Panc1 (cell line): ENCODE data around the gene DIS3L2. TPM values are rescaled to one million over a fixed set of nuclear protein-coding genes. Genes with fewer than 3 reads are reported as not detected.
"Not testable (repeated sequence)": the region's sequence is repeated elsewhere in the genome, so short reads cannot be mapped to it uniquely, and the experiment has no call there.

ENCODE experiments used
- ATAC-seq: fragments of 200-7000 bp; cut with Tn5 transposase; 2 replicates; pipeline ENCODE4 v1.9.1; 2020; ENCODE audit warnings: mild to moderate bottlenecking, moderate library complexity
- BruUV-seq: library from RNA; stranded (reverse); fragments of 400-500 nt; replicated peaks from 2 replicates; lab custom pipeline; 2021; lab: Mats Ljungman, UMichigan
- CTCF ChIA-PET: fragments of 300-600 bp; sonication (Branson Sonifier 250); formaldehyde crosslinking; loops from one replicate; lab custom pipeline; 2022; ENCODE audit warnings: antibody characterized with exemption; lab: Charles Lee
- POLR2A ChIA-PET: fragments of 300-600 bp; sonication (Branson Sonifier 250); formaldehyde crosslinking; loops from one replicate; lab custom pipeline; 2022; ENCODE audit warnings: antibody characterized with exemption; lab: Charles Lee
- DNase-seq: peaks from one replicate; pipeline ENCODE4 v3.0.0-alpha.2; 2010; ENCODE audit warnings: low read depth, low spot score
- H3K27ac ChIP-seq: 2 replicates; pipeline ENCODE4 v1.5.1; 2011; ENCODE audit warnings: mild to moderate bottlenecking, low read length, inconsistent platforms
- H3K27me3 ChIP-seq: fragments of 200-500 bp; sonication (Bioruptor generic); 2 replicates; pipeline ENCODE4 v1.6.0; 2014; ENCODE audit warnings: low read length, inconsistent platforms; ENCODE audit not compliant: control insufficient read depth, insufficient read depth
- H3K36me3 ChIP-seq: fragments of 200-500 bp; sonication (Bioruptor generic); 2 replicates; pipeline ENCODE4 v1.5.1; 2014; ENCODE audit warnings: inconsistent platforms, mild to moderate bottlenecking, low read length, moderate library complexity; ENCODE audit not compliant: control insufficient read depth, insufficient read depth
- H3K4me1 ChIP-seq: 2 replicates; pipeline ENCODE4 v1.5.1; 2011; ENCODE audit warnings: inconsistent platforms, mild to moderate bottlenecking, low read length, moderate library complexity; ENCODE audit not compliant: control insufficient read depth, insufficient read depth
- H3K4me3 ChIP-seq, 2 experiments: 2 replicates each; pipeline ENCODE4 v1.5.1; 2011 to 2012; ENCODE audit warnings: low read depth in 2 of 2, low read length in 2 of 2, mild to moderate bottlenecking in 2 of 2, inconsistent platforms in 1 of 2, moderate library complexity in 1 of 2
- H3K9me3 ChIP-seq: fragments of 200-500 bp; sonication (Bioruptor generic); 2 replicates; pipeline ENCODE4 v1.5.1; 2014; ENCODE audit warnings: low read depth, mild to moderate bottlenecking, inconsistent platforms, low read length, moderate library complexity; ENCODE audit not compliant: control insufficient read depth, insufficient read depth
- CTCF ChIP-seq: fragments of 450-650 bp; IDR thresholded peaks from 2 replicates; pipeline ENCODE4 v1.5.1; 2017; ENCODE audit warnings: mild to moderate bottlenecking
- POLR2AphosphoS5 ChIP-seq: IDR thresholded peaks from 2 replicates; pipeline ENCODE4 v1.6.1; 2012; ENCODE audit warnings: mild to moderate bottlenecking, low read depth, low read length, moderate library complexity
- SIN3A ChIP-seq: IDR thresholded peaks from 2 replicates; pipeline ENCODE4 v1.6.1; 2012; ENCODE audit warnings: low read depth, mild to moderate bottlenecking, low read length, moderate library complexity, borderline replicate concordance; ENCODE audit not compliant: insufficient read depth
- TCF7L2 ChIP-seq: IDR thresholded peaks from 2 replicates; pipeline ENCODE4 v1.6.1; 2011; ENCODE audit warnings: mild to moderate bottlenecking, low read depth, low read length, inconsistent platforms
- in situ Hi-C: cut with HindIII; loops from 2 replicates; pipeline ENCODE4 v1.10.0; 2016; ENCODE audit warnings: low sequenced_read_pairs, low pct_unique_long_range_greater_than_20kb
- intact Hi-C: fragments of 100-400 bp; cut with micrococcal nuclease; formaldehyde crosslinking; loops from one replicate; pipeline ENCODE4 v1.10.0; 2022; ENCODE audit not compliant: unreplicated experiment
- total RNA-seq: library from RNA; stranded (reverse); gene quantifications from one replicate; pipeline ENCODE4 v1.2.1, GENCODE V29; 2021; ENCODE audit not compliant: unreplicated experiment
- TF ChIP-seq, protein P1 (sequence below), 2 experiments: IDR thresholded peaks; 2 replicates each; pipeline ENCODE4 v1.6.1; 2011 to 2012; ENCODE audit warnings: low read depth in 2 of 2, control low read depth in 1 of 2, low read length in 1 of 2, mild to moderate bottlenecking in 1 of 2, moderate library complexity in 1 of 2; ENCODE audit not compliant: insufficient read depth in 1 of 2

DIS3L2 gene
- total RNA-seq, 1 experiment from 2014 or later: 28.1 TPM

GRCh38 chr2:232322560-232323327 lies 361.2 kb downstream of the DIS3L2 start:
- no peaks in the 10 kb centered on the region; the same call in 1 of the 2 replicates for H3K4me1 ChIP-seq
- in situ Hi-C loops (no loop called here), intact Hi-C loops (no loop called here)
- ChIA-PET POLR2A (no interaction called here), CTCF (no interaction called here)
- no peaks in the 10 kb centered on the region for H3K36me3 ChIP-seq
- TF ChIP-seq, protein P1, sequence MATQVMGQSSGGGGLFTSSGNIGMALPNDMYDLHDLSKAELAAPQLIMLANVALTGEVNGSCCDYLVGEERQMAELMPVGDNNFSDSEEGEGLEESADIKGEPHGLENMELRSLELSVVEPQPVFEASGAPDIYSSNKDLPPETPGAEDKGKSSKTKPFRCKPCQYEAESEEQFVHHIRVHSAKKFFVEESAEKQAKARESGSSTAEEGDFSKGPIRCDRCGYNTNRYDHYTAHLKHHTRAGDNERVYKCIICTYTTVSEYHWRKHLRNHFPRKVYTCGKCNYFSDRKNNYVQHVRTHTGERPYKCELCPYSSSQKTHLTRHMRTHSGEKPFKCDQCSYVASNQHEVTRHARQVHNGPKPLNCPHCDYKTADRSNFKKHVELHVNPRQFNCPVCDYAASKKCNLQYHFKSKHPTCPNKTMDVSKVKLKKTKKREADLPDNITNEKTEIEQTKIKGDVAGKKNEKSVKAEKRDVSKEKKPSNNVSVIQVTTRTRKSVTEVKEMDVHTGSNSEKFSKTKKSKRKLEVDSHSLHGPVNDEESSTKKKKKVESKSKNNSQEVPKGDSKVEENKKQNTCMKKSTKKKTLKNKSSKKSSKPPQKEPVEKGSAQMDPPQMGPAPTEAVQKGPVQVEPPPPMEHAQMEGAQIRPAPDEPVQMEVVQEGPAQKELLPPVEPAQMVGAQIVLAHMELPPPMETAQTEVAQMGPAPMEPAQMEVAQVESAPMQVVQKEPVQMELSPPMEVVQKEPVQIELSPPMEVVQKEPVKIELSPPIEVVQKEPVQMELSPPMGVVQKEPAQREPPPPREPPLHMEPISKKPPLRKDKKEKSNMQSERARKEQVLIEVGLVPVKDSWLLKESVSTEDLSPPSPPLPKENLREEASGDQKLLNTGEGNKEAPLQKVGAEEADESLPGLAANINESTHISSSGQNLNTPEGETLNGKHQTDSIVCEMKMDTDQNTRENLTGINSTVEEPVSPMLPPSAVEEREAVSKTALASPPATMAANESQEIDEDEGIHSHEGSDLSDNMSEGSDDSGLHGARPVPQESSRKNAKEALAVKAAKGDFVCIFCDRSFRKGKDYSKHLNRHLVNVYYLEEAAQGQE (IDR thresholded peaks at IDR 0.05; ENCODE audit: insufficient read depth in 1 of 2, low read depth in 2 of 2, low read length in 1 of 2): no peak
- no peak for TF ChIP-seq TCF7L2
- TF ChIP-seq SIN3A: no peak
- TF ChIP-seq CTCF: no peak
- no peak for TF ChIP-seq POLR2AphosphoS5
- no peaks in the 10 kb centered on the region for H3K27me3 ChIP-seq
- ATAC-seq (no peak), DNase-seq (no peak)
- H3K9me3 ChIP-seq: no peaks in the 10 kb centered on the region
- no peak overlapping the region for H3K4me3 ChIP-seq
- BruUV-seq: no TSS peak
- no peak overlapping the region for H3K27ac ChIP-seq

DNA sequence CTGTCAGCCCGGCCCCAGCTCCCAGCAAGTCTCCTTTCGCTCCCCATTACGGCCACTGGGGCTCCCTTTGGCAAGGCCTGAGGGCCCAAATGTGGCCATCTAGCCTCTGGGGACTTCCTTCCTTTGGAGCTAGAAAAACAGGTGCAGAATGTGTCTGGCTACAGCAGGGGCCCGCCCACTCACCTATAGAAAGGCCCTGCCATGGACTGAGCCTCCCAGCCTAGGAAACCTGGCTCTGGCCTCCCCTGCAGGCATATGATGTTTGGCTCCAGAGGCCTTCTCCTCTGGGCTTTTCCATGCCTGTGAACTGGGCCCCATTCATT lies 361.8 kb downstream of the DIS3L2 start:
- CTCF ChIA-PET: no interaction called here
- Histone ChIP-seq H3K4me3 (no peak overlapping the region), H3K4me1 (no peaks in the 10 kb centered on the region; the same call in 1 of the 2 replicates), H3K27me3 (no peaks in the 10 kb centered on the region), H3K27ac (no peak overlapping the region), H3K9me3 (no peaks in the 10 kb centered on the region), H3K36me3 (no peaks in the 10 kb centered on the region)
- intact Hi-C loops: no loop called here
- no TSS peak for BruUV-seq
- POLR2A ChIA-PET: no interaction called here
- TF ChIP-seq POLR2AphosphoS5: no peak
- TF ChIP-seq SIN3A: no peak
- TF ChIP-seq CTCF: no peak
- TF ChIP-seq, protein P1 (IDR thresholded peaks at IDR 0.05; ENCODE audit: insufficient read depth in 1 of 2, low read depth in 2 of 2, low read length in 1 of 2): no peak
- no peak for TF ChIP-seq TCF7L2
- in situ Hi-C loops: no loop called here
- ATAC-seq: no peak
- no peak for DNase-seq

- H3K27me3 ChIP-seq, DNase-seq, BruUV-seq, H3K4me3 ChIP-seq, in situ Hi-C loops, H3K36me3 ChIP-seq, ATAC-seq, H3K27ac ChIP-seq, H3K4me1 ChIP-seq, intact Hi-C loops, POLR2A ChIA-PET, H3K9me3 ChIP-seq: not testable (repeated sequence)
- CTCF ChIA-PET: interaction anchor here (0.5 to 0.6 kb wide), 3 partner anchors 17 to 364 kb away, joined by 3 to 4 read pairs (median 3); no protein-coding TSS in a partner anchor
Observed at GRCh38 chr2:232323967-232324366, 362.5 kb downstream of the DIS3L2 start.
